Right lobe of liver (tissue), 4 donors: Measurements from ENCODE around the gene ANKRD13B.

Experiments used
- POLR2A ChIP-seq: fragments of 450-650 bp; IDR thresholded peaks from one replicate; pipeline ENCODE4 v1.6.1; 2017; ENCODE audit warnings: antibody characterized with exemption, mild to moderate bottlenecking
- TF ChIP-seq, protein P1 (sequence below), 4 donors: fragments of 200-600 bp in 3 of 4; fragments of 450-650 bp in 1 of 4; IDR thresholded peaks; one replicate each; pipeline versions ENCODE4 v1.5.1 to v1.8.0; 2016 to 2022; ENCODE audit warnings: antibody characterized with exemption in 4 of 4, mild to moderate bottlenecking in 2 of 4
- donor health status: DM: no; HTN: no; CAD: no.
- donor health status: DM: no; HTN: no; CAD: no.
- donor health status: DM: no; HTN: yes; CAD: no.

GRCh38 chr17:29565643-29566472 is 27.1 kb upstream of the ANKRD13B start:
- TF ChIP-seq, protein P1, sequence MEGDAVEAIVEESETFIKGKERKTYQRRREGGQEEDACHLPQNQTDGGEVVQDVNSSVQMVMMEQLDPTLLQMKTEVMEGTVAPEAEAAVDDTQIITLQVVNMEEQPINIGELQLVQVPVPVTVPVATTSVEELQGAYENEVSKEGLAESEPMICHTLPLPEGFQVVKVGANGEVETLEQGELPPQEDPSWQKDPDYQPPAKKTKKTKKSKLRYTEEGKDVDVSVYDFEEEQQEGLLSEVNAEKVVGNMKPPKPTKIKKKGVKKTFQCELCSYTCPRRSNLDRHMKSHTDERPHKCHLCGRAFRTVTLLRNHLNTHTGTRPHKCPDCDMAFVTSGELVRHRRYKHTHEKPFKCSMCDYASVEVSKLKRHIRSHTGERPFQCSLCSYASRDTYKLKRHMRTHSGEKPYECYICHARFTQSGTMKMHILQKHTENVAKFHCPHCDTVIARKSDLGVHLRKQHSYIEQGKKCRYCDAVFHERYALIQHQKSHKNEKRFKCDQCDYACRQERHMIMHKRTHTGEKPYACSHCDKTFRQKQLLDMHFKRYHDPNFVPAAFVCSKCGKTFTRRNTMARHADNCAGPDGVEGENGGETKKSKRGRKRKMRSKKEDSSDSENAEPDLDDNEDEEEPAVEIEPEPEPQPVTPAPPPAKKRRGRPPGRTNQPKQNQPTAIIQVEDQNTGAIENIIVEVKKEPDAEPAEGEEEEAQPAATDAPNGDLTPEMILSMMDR (IDR thresholded peaks at IDR 0.05) = peak in 3 of 4 donors; percentile 2 to 12 (median 10)
- TF ChIP-seq POLR2A = peak; percentile 11
